HL-60 (cell line): ENCODE measurements around the gene MRPS31.

Experiments
- POLR2AphosphoS5 ChIP-seq: IDR thresholded peaks from 2 replicates; pipeline ENCODE4 v1.6.1; 2012; ENCODE audit warnings: low read depth
- TF ChIP-seq, protein P1 (sequence below): IDR thresholded peaks from one replicate; pipeline ENCODE4 v1.5.1; 2011; ENCODE audit warnings: low read length, control low read depth, inconsistent platforms; ENCODE audit not compliant: insufficient read depth

DNA sequence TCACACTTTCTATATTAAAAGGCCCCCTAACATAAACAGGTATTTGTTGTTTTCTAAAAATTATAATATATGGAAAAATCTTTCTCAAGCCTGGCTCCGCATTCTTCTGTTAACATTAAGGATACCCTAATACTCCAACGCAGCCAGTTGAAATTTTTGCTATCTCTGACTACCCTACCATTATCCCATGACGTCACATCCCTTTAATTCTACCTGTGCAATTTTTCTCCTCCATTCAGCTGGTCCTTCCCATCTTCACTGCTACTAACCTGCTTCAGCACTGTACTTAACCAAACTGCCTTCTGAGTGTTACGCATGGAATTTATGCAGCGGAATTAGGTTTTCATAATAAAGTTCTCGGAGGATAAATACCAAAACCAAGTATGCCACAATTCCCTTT, 1.0 kb downstream of the MRPS31 start:
- TF ChIP-seq, protein P1, sequence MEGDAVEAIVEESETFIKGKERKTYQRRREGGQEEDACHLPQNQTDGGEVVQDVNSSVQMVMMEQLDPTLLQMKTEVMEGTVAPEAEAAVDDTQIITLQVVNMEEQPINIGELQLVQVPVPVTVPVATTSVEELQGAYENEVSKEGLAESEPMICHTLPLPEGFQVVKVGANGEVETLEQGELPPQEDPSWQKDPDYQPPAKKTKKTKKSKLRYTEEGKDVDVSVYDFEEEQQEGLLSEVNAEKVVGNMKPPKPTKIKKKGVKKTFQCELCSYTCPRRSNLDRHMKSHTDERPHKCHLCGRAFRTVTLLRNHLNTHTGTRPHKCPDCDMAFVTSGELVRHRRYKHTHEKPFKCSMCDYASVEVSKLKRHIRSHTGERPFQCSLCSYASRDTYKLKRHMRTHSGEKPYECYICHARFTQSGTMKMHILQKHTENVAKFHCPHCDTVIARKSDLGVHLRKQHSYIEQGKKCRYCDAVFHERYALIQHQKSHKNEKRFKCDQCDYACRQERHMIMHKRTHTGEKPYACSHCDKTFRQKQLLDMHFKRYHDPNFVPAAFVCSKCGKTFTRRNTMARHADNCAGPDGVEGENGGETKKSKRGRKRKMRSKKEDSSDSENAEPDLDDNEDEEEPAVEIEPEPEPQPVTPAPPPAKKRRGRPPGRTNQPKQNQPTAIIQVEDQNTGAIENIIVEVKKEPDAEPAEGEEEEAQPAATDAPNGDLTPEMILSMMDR = no peak
- TF ChIP-seq POLR2AphosphoS5 = no peak
